Hepatocyte (in vitro differentiated cells): ENCODE data around the gene SLC7A10.

Experiments
- CTCF ChIP-seq: fragments of 200-600 bp; sonication (generic); IDR thresholded peaks from 2 replicates; pipeline ENCODE4 v1.5.1; 2016; ENCODE audit warnings: antibody characterized with exemption, mild to moderate bottlenecking; ENCODE audit not compliant: poor library complexity
- EZH2 ChIP-seq: fragments of 200-600 bp; sonication (generic); IDR thresholded peaks from 2 replicates; pipeline ENCODE4 v1.6.1; 2016; ENCODE audit warnings: antibody characterized with exemption, mild to moderate bottlenecking, borderline replicate concordance
- EZH2phosphoT487 ChIP-seq: fragments of 200-600 bp; sonication (generic); IDR thresholded peaks from one replicate; pipeline ENCODE4 v1.6.1; 2018; ENCODE audit warnings: antibody characterized with exemption, mild to moderate bottlenecking, low read depth, moderate library complexity; ENCODE audit not compliant: unreplicated experiment, severe bottlenecking

GRCh38 chr19:33201473-33201872 lies 24.2 kb downstream of the SLC7A10 start:
- TF ChIP-seq CTCF: no peak
- TF ChIP-seq EZH2: no peak
- TF ChIP-seq EZH2phosphoT487: no peak
